ENCODE data around the gene PDSS2.

GRCh38 chr6:107266563-107266962 is 192.8 kb downstream of the PDSS2 start:
- TF ChIP-seq CTCF (IDR thresholded peaks at IDR 0.05; ENCODE audit: insufficient read depth, low read length, poor library complexity, severe bottlenecking) (no peak), EZH2phosphoT487 (conservative IDR thresholded peaks at IDR 0.05; ENCODE audit: low read length) (no peak)

All from SU-DHL-6 (cell line).